ENCODE data around the gene SNX32. TPM values are rescaled to one million over a fixed set of nuclear protein-coding genes. Genes with fewer than 3 reads are reported as not detected.

Gene SNX32
- total RNA-seq, 3 donors from 2014 or later (not counting 1 experiment from before 2014, with no cell fraction given): 0.31 to 2.0 (median 0.54) TPM

DNA sequence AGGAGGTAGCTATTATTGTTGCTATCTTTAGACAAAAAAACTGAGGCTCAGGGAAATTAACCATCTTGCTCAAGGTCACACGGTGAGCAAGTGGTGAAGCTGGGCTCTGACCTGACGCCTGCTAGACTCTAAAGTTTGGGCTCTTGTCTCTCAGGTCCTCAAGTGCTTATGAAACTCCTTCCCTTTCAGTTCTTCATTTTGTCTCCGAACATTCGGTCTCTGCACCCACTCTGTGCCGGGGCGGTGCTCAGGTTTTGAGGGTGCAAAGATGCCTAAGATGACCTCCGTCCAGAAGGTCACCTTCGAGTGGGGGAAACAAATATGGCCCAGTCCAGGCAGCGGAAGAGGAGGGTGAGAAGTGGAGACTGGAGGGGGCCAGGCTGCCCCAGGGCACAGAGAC lies 30.9 kb upstream of the SNX32 start:
- Histone ChIP-seq H3K4me3 (ENCODE audit: low read length) (no peak overlapping the region), H3K27ac (ENCODE audit: low read length) (no peak overlapping the region), H3K27me3 (ENCODE audit: control insufficient read depth, insufficient read depth, low read length) (peaks cover 7% of the 10 kb centered on the region), H3K36me3 (ENCODE audit: control insufficient read depth, insufficient read depth, low read length) (no peaks in the 10 kb centered on the region), H3K9me3 (ENCODE audit: control insufficient read depth, insufficient read depth, low read length) (no peaks in the 10 kb centered on the region), H3K4me1 (ENCODE audit: control insufficient read depth, insufficient read depth, low read length) (no peaks in the 10 kb centered on the region)
- TF ChIP-seq, protein P1, sequence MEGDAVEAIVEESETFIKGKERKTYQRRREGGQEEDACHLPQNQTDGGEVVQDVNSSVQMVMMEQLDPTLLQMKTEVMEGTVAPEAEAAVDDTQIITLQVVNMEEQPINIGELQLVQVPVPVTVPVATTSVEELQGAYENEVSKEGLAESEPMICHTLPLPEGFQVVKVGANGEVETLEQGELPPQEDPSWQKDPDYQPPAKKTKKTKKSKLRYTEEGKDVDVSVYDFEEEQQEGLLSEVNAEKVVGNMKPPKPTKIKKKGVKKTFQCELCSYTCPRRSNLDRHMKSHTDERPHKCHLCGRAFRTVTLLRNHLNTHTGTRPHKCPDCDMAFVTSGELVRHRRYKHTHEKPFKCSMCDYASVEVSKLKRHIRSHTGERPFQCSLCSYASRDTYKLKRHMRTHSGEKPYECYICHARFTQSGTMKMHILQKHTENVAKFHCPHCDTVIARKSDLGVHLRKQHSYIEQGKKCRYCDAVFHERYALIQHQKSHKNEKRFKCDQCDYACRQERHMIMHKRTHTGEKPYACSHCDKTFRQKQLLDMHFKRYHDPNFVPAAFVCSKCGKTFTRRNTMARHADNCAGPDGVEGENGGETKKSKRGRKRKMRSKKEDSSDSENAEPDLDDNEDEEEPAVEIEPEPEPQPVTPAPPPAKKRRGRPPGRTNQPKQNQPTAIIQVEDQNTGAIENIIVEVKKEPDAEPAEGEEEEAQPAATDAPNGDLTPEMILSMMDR (IDR thresholded peaks at IDR 0.05): no peak
- Mint-ChIP-seq H3K4me1 (no peaks in the 10 kb centered on the region), H3K27me3 (ENCODE audit: low read depth in 2 of 2) (peaks cover 28 to 30% of the 10 kb centered on the region in 2 donors), H3K4me3 (no peak overlapping the region), H3K36me3 (no peaks in the 10 kb centered on the region), H3K27ac (no peak overlapping the region), H3K9me3 (no peaks in the 10 kb centered on the region)
- WGBS (ENCODE audit: insufficient coverage): 76% methylated on average over 8 of the region's 9 CpGs
- DNase-seq: no peak
- ATAC-seq: no peak
- intact Hi-C loops (cut with micrococcal nuclease): no loop called here

DNA sequence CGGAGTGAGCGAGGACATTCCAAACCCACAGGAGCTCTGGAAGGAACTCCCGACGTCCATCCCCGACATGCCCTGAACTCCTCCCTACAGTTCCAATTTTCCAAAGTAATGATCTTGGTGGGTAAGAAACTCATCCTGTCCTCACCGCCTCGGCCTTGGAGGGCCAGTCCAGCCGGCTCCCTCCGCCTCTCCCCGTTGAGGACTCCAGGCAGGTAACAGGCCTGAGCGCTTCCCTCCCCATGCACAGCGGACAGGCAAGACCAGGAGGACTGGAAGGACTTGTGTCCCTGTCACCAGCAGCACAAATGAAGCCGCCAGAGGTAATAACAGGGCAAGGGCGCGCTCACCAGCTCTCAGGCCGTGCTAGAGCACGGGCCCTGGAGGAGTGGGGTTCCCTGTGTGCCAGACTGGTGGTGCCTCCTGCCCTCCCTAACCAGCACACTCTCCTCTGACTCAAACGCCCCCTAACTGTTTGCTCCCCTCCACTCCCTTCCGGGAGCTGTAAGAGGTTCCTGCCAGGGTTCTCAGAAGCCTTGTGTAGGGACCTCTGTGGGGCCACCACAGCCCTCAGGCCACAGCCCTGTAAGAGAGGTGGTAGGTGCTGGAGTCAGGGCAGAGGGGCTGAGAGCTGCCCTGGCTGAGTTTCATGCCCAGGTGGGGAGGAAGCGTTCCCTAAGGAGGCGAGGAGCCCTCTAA lies 29.8 kb upstream of the SNX32 start:
- H3K4me1 Mint-ChIP-seq: no peaks in the 10 kb centered on the region
- no peaks in the 10 kb centered on the region for H3K9me3 Mint-ChIP-seq
- Histone ChIP-seq H3K27me3 (ENCODE audit: control insufficient read depth, insufficient read depth, low read length) (peaks cover 7% of the 10 kb centered on the region), H3K36me3 (ENCODE audit: control insufficient read depth, insufficient read depth, low read length) (no peaks in the 10 kb centered on the region), H3K9me3 (ENCODE audit: control insufficient read depth, insufficient read depth, low read length) (no peaks in the 10 kb centered on the region), H3K4me3 (ENCODE audit: low read length) (no peak overlapping the region), H3K27ac (ENCODE audit: low read length) (no peak overlapping the region), H3K4me1 (ENCODE audit: control insufficient read depth, insufficient read depth, low read length) (no peaks in the 10 kb centered on the region)
- no peak for ATAC-seq
- no peak overlapping the region for H3K27ac Mint-ChIP-seq
- H3K4me3 Mint-ChIP-seq: no peak overlapping the region
- TF ChIP-seq, protein P1 (IDR thresholded peaks at IDR 0.05): no peak
- DNase-seq: no peak
- WGBS (ENCODE audit: insufficient coverage): 64% methylated on average over 20 of the region's 21 CpGs
- intact Hi-C loops (cut with micrococcal nuclease): no loop called here
- H3K27me3 Mint-ChIP-seq (ENCODE audit: low read depth in 2 of 2): peaks cover 24 to 30% of the 10 kb centered on the region in 2 donors
- H3K36me3 Mint-ChIP-seq: no peaks in the 10 kb centered on the region

DNA sequence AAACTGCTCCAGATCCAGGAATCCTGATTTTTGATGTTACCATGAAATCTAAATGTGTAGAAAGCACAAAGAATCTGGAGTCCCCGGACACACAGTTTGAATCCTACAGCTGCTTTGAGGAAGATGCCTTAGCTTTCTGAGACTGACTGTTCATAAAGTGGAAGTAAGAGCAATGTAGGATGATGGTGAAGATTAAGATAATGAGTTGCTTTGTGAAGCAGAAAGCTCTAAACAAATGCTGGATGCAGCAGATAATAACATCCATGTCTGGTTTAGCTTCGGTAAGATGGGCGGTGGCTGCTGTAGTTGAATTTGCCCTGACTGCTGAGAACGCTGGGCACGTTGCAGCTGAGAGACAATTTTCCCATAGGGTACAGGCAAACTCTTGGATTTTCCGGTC lies 26.8 kb upstream of the SNX32 start:
- H3K9me3 Mint-ChIP-seq: no peaks in the 10 kb centered on the region

More for the DNA sequence above, 26.8 kb upstream of the SNX32 start:
- H3K27ac ChIP-seq (ENCODE audit: low read length): no peak overlapping the region
- Mint-ChIP-seq H3K4me3 (no peak overlapping the region), H3K27ac (no peak overlapping the region), H3K4me1 (no peaks in the 10 kb centered on the region), H3K27me3 (ENCODE audit: low read depth in 2 of 2) (peaks cover 22 to 23% of the 10 kb centered on the region in 2 donors), H3K36me3 (no peaks in the 10 kb centered on the region)
- no peak overlapping the region for H3K4me3 ChIP-seq (ENCODE audit: low read length)
- 77% methylated on average over 6 of the region's 6 CpGs for WGBS (ENCODE audit: insufficient coverage)
- H3K27me3 ChIP-seq (ENCODE audit: control insufficient read depth, insufficient read depth, low read length): peaks cover 7% of the 10 kb centered on the region
- H3K9me3 ChIP-seq (ENCODE audit: control insufficient read depth, insufficient read depth, low read length): no peaks in the 10 kb centered on the region
- no peaks in the 10 kb centered on the region for H3K36me3 ChIP-seq (ENCODE audit: control insufficient read depth, insufficient read depth, low read length)
- DNase-seq: no peak
- TF ChIP-seq, protein P1 (IDR thresholded peaks at IDR 0.05): no peak
- intact Hi-C loops (cut with micrococcal nuclease): no loop called here
- no peaks in the 10 kb centered on the region for H3K4me1 ChIP-seq (ENCODE audit: control insufficient read depth, insufficient read depth, low read length)
- no peak for ATAC-seq

All from natural killer cell (primary cell).